Colonic mucosa (tissue), 4 donors: ENCODE data around the gene USH1C. TPM values are rescaled to one million over a fixed set of nuclear protein-coding genes. Genes with fewer than 3 reads are reported as not detected.

ENCODE experiments used
- DNase-seq: peaks from one replicate; pipeline ENCODE4 v3.0.0-alpha.2; 2020
- H3K27ac ChIP-seq: fragments of 200-600 bp; one replicate; pipeline ENCODE4 v1.8.0; 2021
- H3K27me3 ChIP-seq: fragments of 200-600 bp; one replicate; pipeline ENCODE4 v1.8.0; 2021
- H3K36me3 ChIP-seq: fragments of 200-600 bp; one replicate; pipeline ENCODE4 v1.8.0; 2021
- H3K4me1 ChIP-seq: fragments of 200-600 bp; one replicate; pipeline ENCODE4 v1.8.0; 2021; ENCODE audit warnings: mild to moderate bottlenecking
- H3K4me3 ChIP-seq: fragments of 200-600 bp; one replicate; pipeline ENCODE4 v1.8.0; 2021
- H3K9ac ChIP-seq, 2 donors: one replicate each; pipeline ENCODE4 v1.7.0; 2013; ENCODE audit warnings: control low read depth in 2 of 2, low read depth in 2 of 2, low read length in 2 of 2
- H3K9me3 ChIP-seq: fragments of 200-600 bp; one replicate; pipeline ENCODE4 v1.8.0; 2021
- intact Hi-C: fragments of 100-400 bp; cut with DNase I; formaldehyde crosslinking; loops from one replicate; pipeline ENCODE4 v1.14.1; 2022
- total RNA-seq, 2 donors: library from RNA; stranded (reverse); fragmentation: NEBNext Ultra II Directional in 1 of 2; extraction: Animal tissue kit (Norgen Biotek cat#: 25700) in 1 of 2; gene quantifications; one replicate each; pipeline ENCODE4 v1.2.1, GENCODE V29; 2021
- TF ChIP-seq, protein P1 (sequence below): fragments of 200-600 bp; IDR thresholded peaks from one replicate; pipeline ENCODE4 v1.8.0; 2022; ENCODE audit warnings: antibody characterized with exemption, mild to moderate bottlenecking
- donor health status: healthy.
- donor health status: DM: no; HTN: no; CAD: no.
- donor health status: DM: no; HTN: no; CAD: no.

Gene USH1C
- total RNA-seq, 2 donors from 2014 or later, result 143 to 161 TPM

DNA sequence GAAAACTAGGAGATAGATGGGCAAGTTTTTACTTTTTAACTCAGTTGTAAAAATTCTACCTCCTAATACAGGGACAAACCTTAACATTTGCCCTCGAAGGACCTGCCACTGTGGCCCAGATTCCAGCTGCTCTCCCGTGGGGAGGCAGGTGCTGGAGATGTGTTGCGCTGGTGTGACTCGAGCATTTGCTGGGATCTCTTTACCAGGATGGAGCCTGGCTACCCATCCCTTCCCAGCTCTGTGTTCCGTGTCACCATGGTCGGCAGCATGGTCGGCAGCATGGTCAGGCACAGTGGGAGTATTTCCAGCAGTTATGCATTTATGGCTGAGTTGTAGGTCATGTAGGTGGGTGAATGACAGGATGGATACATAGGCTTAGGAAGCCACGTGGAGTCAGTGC is 44.0 kb upstream of the USH1C start:
- intact Hi-C loops, result no loop called here
- H3K9ac ChIP-seq, result no peak overlapping the region
- H3K27me3 ChIP-seq, result no peaks in the 10 kb centered on the region
- H3K9me3 ChIP-seq, result no peaks in the 10 kb centered on the region
- TF ChIP-seq, protein P1, sequence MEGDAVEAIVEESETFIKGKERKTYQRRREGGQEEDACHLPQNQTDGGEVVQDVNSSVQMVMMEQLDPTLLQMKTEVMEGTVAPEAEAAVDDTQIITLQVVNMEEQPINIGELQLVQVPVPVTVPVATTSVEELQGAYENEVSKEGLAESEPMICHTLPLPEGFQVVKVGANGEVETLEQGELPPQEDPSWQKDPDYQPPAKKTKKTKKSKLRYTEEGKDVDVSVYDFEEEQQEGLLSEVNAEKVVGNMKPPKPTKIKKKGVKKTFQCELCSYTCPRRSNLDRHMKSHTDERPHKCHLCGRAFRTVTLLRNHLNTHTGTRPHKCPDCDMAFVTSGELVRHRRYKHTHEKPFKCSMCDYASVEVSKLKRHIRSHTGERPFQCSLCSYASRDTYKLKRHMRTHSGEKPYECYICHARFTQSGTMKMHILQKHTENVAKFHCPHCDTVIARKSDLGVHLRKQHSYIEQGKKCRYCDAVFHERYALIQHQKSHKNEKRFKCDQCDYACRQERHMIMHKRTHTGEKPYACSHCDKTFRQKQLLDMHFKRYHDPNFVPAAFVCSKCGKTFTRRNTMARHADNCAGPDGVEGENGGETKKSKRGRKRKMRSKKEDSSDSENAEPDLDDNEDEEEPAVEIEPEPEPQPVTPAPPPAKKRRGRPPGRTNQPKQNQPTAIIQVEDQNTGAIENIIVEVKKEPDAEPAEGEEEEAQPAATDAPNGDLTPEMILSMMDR, result no peak
- no peak overlapping the region for H3K4me3 ChIP-seq
- no peaks in the 10 kb centered on the region for H3K4me1 ChIP-seq
- DNase-seq, result no peak
- no peak overlapping the region for H3K27ac ChIP-seq
- H3K36me3 ChIP-seq, result no peaks in the 10 kb centered on the region

DNA sequence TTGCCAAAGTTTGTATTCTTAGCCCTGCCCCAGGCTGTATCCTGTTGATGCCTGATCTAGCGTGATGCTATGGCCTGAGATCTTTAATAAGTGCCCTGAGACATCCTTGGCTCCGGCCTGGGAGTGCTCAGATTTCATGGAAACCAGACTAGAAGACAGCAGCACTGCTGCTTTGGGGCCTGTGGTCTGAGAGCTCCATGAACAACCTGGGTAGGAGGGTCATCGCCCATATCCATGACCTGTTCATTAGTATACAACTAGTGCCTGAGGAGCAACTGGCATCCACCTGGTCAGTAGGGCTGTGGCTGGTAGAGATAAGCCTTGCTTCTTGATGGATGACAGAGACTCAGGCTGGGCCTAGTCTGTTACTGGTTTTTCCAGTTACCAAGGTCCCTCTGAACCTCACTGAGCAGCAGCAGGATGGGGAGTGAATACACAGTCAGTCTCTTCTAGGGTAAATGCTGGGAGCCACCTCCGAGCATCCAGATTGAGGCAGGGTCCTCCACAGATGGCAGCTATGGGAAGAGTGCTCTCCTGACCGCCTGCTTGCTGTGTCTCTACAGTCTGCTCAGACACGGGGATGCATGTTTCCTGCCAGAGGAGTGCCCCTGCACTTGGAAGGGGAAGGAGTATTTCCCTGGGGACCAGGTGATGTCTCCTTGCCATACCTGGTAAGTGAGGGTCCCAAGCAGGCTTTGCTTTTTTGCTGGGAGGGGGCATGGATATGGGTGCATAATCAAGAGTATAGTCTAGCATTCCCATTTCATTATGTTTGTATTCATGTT is 41.9 kb upstream of the USH1C start:
- intact Hi-C loops, result no loop called here
- Histone ChIP-seq H3K9ac (no peak overlapping the region), H3K4me3 (no peak overlapping the region), H3K36me3 (no peaks in the 10 kb centered on the region), H3K27me3 (no peaks in the 10 kb centered on the region), H3K9me3 (no peaks in the 10 kb centered on the region), H3K27ac (no peak overlapping the region), H3K4me1 (no peaks in the 10 kb centered on the region)
- no peak for DNase-seq
- TF ChIP-seq, protein P1, result no peak

DNA sequence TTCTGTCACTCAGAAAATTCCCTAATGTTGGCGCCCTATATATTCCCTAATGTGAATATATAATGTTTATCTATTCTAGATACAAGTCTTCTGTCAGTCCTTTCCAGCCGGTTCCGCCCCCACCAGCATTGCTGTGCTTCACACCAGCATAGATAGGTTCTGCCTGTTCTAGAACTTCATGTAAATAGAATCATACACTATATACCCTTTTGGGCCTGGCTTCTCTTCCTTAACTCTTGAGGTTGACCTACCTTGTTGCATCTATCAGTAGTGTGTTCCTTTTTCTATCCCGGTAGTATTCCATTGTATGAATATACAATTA is 37.5 kb upstream of the USH1C start:
- Histone ChIP-seq H3K4me1 (no peaks in the 10 kb centered on the region), H3K27ac (no peak overlapping the region), H3K27me3 (no peaks in the 10 kb centered on the region), H3K4me3 (no peak overlapping the region), H3K9me3 (no peaks in the 10 kb centered on the region), H3K36me3 (no peaks in the 10 kb centered on the region), H3K9ac (no peak overlapping the region)
- TF ChIP-seq, protein P1, result no peak
- intact Hi-C loops, result no loop called here
- DNase-seq, result no peak

DNA sequence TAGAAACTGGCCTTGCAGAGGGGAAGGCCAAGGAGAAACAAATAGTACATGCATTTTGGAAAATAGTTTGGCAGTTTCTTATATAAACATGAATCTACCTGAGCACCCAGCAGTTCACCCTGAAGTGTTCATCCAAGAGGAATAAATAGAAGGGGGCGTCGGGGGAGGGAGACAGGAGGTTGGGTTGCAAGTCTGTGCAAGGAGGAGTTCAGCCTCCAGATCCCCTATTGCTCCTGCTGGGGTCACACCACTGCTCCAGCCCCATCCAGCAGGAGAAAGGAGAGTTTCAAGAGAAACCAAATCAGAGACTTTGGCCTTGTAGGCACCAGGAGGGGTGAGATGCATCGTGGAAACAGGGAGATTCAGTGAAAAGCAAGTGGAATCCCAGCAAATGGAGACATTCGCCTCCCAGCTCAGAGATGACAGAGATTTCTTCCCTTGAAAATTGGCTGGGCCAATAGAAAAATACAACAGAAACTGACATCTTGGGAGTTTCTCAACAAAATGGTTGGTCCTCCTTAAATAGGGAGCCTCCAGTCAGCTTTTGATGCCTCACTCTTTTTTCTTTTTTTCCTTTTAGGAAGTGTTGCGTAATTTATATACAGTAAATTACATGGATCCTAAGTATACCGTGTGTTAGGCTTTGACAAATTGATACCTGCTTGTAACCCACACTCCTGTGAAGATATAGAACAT is 37.0 kb upstream of the USH1C start:
- no peaks in the 10 kb centered on the region for H3K27me3 ChIP-seq
- TF ChIP-seq, protein P1, result no peak
- H3K4me3 ChIP-seq, result no peak overlapping the region
- H3K9me3 ChIP-seq, result no peaks in the 10 kb centered on the region
- no peaks in the 10 kb centered on the region for H3K36me3 ChIP-seq
- H3K9ac ChIP-seq, result no peak overlapping the region
- DNase-seq, result no peak
- intact Hi-C loops, result no loop called here
- H3K4me1 ChIP-seq, result no peaks in the 10 kb centered on the region
- H3K27ac ChIP-seq, result no peak overlapping the region

DNA sequence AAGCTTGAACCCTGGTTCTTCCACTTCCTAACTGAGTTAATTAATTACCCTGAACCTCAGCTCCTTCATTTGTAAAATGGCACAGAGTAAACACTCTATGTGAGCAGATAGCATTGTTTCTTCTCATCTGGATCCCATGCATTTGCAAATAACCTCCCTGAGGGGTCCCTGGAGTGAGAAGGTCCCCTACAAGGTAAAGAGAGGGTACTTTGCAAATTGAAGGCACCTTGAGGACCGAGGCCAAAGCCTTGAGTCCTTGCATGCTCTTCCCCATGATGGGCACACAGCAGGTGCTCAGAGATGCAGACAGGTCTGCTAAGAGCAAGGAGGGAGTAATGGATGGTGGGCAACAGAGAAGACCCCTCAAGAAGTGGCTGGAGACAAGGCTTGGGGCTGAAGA is 36.1 kb upstream of the USH1C start:
- H3K27ac ChIP-seq, result no peak overlapping the region
- H3K4me3 ChIP-seq, result no peak overlapping the region
- TF ChIP-seq, protein P1, result no peak
- H3K4me1 ChIP-seq, result no peaks in the 10 kb centered on the region
- no peak for DNase-seq
- intact Hi-C loops, result no loop called here
- no peaks in the 10 kb centered on the region for H3K27me3 ChIP-seq
- no peak overlapping the region for H3K9ac ChIP-seq
- no peaks in the 10 kb centered on the region for H3K9me3 ChIP-seq
- no peaks in the 10 kb centered on the region for H3K36me3 ChIP-seq
